ENCODE measurements around the gene CHDH.

GRCh38 chr3:53884623-53885022, 38.4 kb upstream of the CHDH start:
- TF ChIP-seq SUZ12 (IDR thresholded peaks at IDR 0.05; ENCODE audit: extremely low read depth, insufficient read depth, insufficient read length) = no peak
- TF ChIP-seq ZNF274 (IDR thresholded peaks at IDR 0.05; ENCODE audit: low read depth, low read length) = no peak
